ENCODE data around the gene OR6Y1.

The OR6Y1 gene

DNA sequence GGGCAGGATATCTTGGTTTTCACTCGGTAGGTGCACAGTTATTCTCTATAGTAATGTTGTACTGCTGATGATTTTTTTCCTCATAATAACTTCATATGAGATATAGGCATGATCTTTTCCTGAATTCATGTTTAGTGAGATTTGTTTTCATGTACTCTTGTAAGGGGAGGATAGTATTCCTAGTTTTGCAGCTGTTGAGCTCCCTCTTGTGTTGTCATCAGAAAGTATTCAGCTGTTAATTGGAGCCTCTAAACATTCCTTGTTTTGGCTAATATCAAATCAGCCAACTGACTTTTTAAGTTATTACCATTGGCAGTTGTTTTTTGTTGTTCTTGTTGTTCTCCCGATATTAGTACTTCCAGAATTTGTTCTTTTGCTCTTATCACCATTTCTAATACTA, 57.8 kb downstream of the OR6Y1 start:
- peak; percentile 56 for DNase-seq

DNA sequence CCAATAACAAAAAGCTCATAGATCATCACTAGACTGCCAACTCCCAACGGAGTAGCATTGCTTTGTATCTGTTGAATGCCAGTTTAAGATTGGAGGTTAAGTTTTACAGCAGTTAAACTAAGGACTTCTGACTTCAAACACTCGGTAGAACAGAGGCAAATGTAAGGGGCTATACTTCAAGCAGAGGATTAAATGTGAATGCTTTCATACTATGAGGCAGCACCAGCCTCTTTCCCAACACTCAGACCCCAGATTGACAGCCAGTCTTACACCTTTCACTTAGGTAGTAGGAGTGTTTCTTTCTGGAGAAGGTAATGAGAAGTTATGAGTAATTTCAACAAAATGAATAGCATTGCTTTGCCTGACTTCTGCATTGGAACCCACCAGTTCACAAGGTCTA, 59.4 kb downstream of the OR6Y1 start:
- DNase-seq: no peak

Data from inflammatory macrophage treated with lipopolysaccharide for 4 hours (primary cell).